ENCODE results near the gene BLOC1S3. TPM values are rescaled to one million over a fixed set of nuclear protein-coding genes. Genes with fewer than 3 reads are reported as not detected.

The BLOC1S3 gene
- total RNA-seq, 2 experiments from 2014 or later = 8.1 to 13.8 TPM

- TF ChIP-seq EZH2phosphoT487 (IDR thresholded peaks at IDR 0.05; ENCODE audit: borderline replicate concordance, low read depth, low read length) = no peak
- TF ChIP-seq CTCF (conservative IDR thresholded peaks at IDR 0.05; ENCODE audit: low read length) = no peak
- Histone ChIP-seq H3K4me2 (ENCODE audit: low read length) (no peak overlapping the region), H3K4me1 (ENCODE audit: insufficient read depth, low read length, poor library complexity, severe bottlenecking) (no peaks in the 10 kb centered on the region), H3K9me2 (ENCODE audit: insufficient read depth, low read length) (no peaks in the 10 kb centered on the region), H3K79me2 (ENCODE audit: insufficient read depth, low read depth, low read length) (no peaks in the 10 kb centered on the region), H3K9me3 (ENCODE audit: low read length) (no peaks in the 10 kb centered on the region), H3K27ac (ENCODE audit: low read depth, low read length, poor library complexity, severe bottlenecking) (no peak overlapping the region), H3K36me3 (ENCODE audit: insufficient read depth, low read length) (peaks cover 34% of the 10 kb centered on the region), H4K20me1 (ENCODE audit: insufficient read depth, low read length) (no peaks in the 10 kb centered on the region), H3K4me3 (ENCODE audit: low read depth, low read length, poor library complexity, severe bottlenecking) (no peak overlapping the region), H2AFZ (ENCODE audit: low read length) (no peak overlapping the region)
- intact Hi-C loops (cut with micrococcal nuclease; ENCODE audit: unreplicated experiment) = no loop called here
- no TSS peak for BruUV-seq (replicated peaks)
- ChIA-PET POLR2A (interaction anchor here (0.6 kb wide), 1 partner anchor 730 kb away, joined by 5 read pairs; no protein-coding TSS in a partner anchor), CTCF (ENCODE audit: unreplicated experiment) (no interaction called here)
- DNase-seq (ENCODE audit: low spot score) = no peak
Observed at GRCh38 chr19:45146251-45146650, 32.3 kb upstream of the BLOC1S3 start.

GRCh38 chr19:45146741-45147205 is 31.8 kb upstream of the BLOC1S3 start:
- peaks cover 29% of the 10 kb centered on the region for H3K36me3 ChIP-seq (ENCODE audit: insufficient read depth, low read length)
- ChIA-PET CTCF (ENCODE audit: unreplicated experiment) (no interaction called here), POLR2A (no interaction called here)
- H3K4me3 ChIP-seq (ENCODE audit: low read depth, low read length, poor library complexity, severe bottlenecking) = no peak overlapping the region
- no TSS peak for BruUV-seq (replicated peaks)
- no peaks in the 10 kb centered on the region for H4K20me1 ChIP-seq (ENCODE audit: insufficient read depth, low read length)
- H3K9me2 ChIP-seq (ENCODE audit: insufficient read depth, low read length) = no peaks in the 10 kb centered on the region
- H3K9me3 ChIP-seq (ENCODE audit: low read length) = no peaks in the 10 kb centered on the region
- intact Hi-C loops (cut with micrococcal nuclease; ENCODE audit: unreplicated experiment) = no loop called here
- H3K79me2 ChIP-seq (ENCODE audit: insufficient read depth, low read depth, low read length) = no peaks in the 10 kb centered on the region
- TF ChIP-seq CTCF (conservative IDR thresholded peaks at IDR 0.05; ENCODE audit: low read length) (no peak), EZH2phosphoT487 (IDR thresholded peaks at IDR 0.05; ENCODE audit: borderline replicate concordance, low read depth, low read length) (no peak)
- H3K4me1 ChIP-seq (ENCODE audit: insufficient read depth, low read length, poor library complexity, severe bottlenecking) = no peaks in the 10 kb centered on the region
- no peak overlapping the region for H2AFZ ChIP-seq (ENCODE audit: low read length)
- no peak for DNase-seq (ENCODE audit: low spot score)
- no peak overlapping the region for H3K4me2 ChIP-seq (ENCODE audit: low read length)
- no peak overlapping the region for H3K27ac ChIP-seq (ENCODE audit: low read depth, low read length, poor library complexity, severe bottlenecking)

- Histone ChIP-seq H3K4me1 (ENCODE audit: insufficient read depth, low read length, poor library complexity, severe bottlenecking) (peaks cover 1% of the 10 kb centered on the region), H3K9me3 (ENCODE audit: low read length) (no peaks in the 10 kb centered on the region), H3K27ac (ENCODE audit: low read depth, low read length, poor library complexity, severe bottlenecking) (no peak overlapping the region), H3K4me2 (ENCODE audit: low read length) (no peak overlapping the region), H3K79me2 (ENCODE audit: insufficient read depth, low read depth, low read length) (no peaks in the 10 kb centered on the region), H3K4me3 (ENCODE audit: low read depth, low read length, poor library complexity, severe bottlenecking) (no peak overlapping the region), H4K20me1 (ENCODE audit: insufficient read depth, low read length) (no peaks in the 10 kb centered on the region), H3K9me2 (ENCODE audit: insufficient read depth, low read length) (no peaks in the 10 kb centered on the region), H3K36me3 (ENCODE audit: insufficient read depth, low read length) (peaks cover 18% of the 10 kb centered on the region), H2AFZ (ENCODE audit: low read length) (no peak overlapping the region)
- no peak for DNase-seq (ENCODE audit: low spot score)
- CTCF ChIA-PET (ENCODE audit: unreplicated experiment) = interaction anchor here (0.6 kb wide), 1 partner anchor 468 kb away, joined by 3 read pairs; no protein-coding TSS in a partner anchor
- no peak for TF ChIP-seq EZH2phosphoT487 (IDR thresholded peaks at IDR 0.05; ENCODE audit: borderline replicate concordance, low read depth, low read length)
- TF ChIP-seq CTCF (conservative IDR thresholded peaks at IDR 0.05; ENCODE audit: low read length) = no peak
- POLR2A ChIA-PET = no interaction called here
- intact Hi-C loops (cut with micrococcal nuclease; ENCODE audit: unreplicated experiment) = no loop called here
- no TSS peak for BruUV-seq (replicated peaks)
Observed at GRCh38 chr19:45147835-45148676, 30.5 kb upstream of the BLOC1S3 start.

Data from OCI-LY7 (cell line).